K562 (cell line): ENCODE results near the gene CNOT6. TPM values are rescaled to one million over a fixed set of nuclear protein-coding genes. Genes with fewer than 3 reads are reported as not detected.

ENCODE experiments used
- CBX1 ChIP-seq: sonication (generic); IDR thresholded peaks from 2 replicates; pipeline ENCODE4 v1.6.1; 2016; ENCODE audit warnings: antibody characterized with exemption, low read depth, mild to moderate bottlenecking
- CHCHD3 ChIP-seq: fragments of 250-450 bp; sonication (Bioruptor Pico); IDR thresholded peaks from 2 replicates; pipeline ENCODE4 v2.1.2; 2022; ENCODE audit warnings: mild to moderate bottlenecking
- MTA1 ChIP-seq: fragments of 450-650 bp; IDR thresholded peaks from 2 replicates; pipeline ENCODE4 v1.6.1; 2017; ENCODE audit warnings: borderline replicate concordance
- SMC3 ChIP-seq: conservative IDR thresholded peaks from 2 replicates; pipeline ENCODE4 v1.6.1; 2011; ENCODE audit warnings: low read depth, low read length, improper control_type of control experiment; ENCODE audit not compliant: insufficient read depth
- ZFP36 ChIP-seq: fragments of 150-350 bp; IDR thresholded peaks from 2 replicates; pipeline ENCODE4 v1.6.1; 2018; ENCODE audit warnings: low read length, low read depth; ENCODE audit not compliant: partially characterized antibody
- polyA plus RNA-seq, 8 experiments: library from polyadenylated mRNA; depleted of rRNA in 4 of 8; stranded (reverse) in 5 of 8; unstranded in 3 of 8; fragments of >200 nt; fragmentation: Nextera tagmentation in 2 of 8; fragmentation: Illumina TruSeq in 1 of 8; extraction: Ambion mirVana in 2 of 8; extraction: Trizol in 1 of 8; gene quantifications; 2 replicates each; pipeline versions ENCODE4 v1.2.1 to v1.2.3, GENCODE V29; 2011 to 2014; ENCODE audit warnings: inconsistent platforms in 1 of 8, missing spikeins in 1 of 8
- total RNA-seq, 7 experiments: library from RNA; depleted of rRNA in 6 of 7; stranded (reverse); fragments of >200 nt in 6 of 7; fragmentation: Illumina TruSeq in 2 of 7; extraction: Trizol in 2 of 7; gene quantifications; 2 replicates each; pipeline versions ENCODE4 v1.2.1 to v1.2.3, GENCODE V29; 2011 to 2021; ENCODE audit warnings: low replicate concordance in 1 of 7
- TF ChIP-seq, protein P1 (sequence below), 2 experiments: fragments of 450-650 bp; formaldehyde crosslinking in 1 of 2; IDR thresholded peaks; 2 replicates each; pipeline versions ENCODE4 v1.4.0 to v1.6.1; 2014 to 2020; ENCODE audit warnings: mild to moderate bottlenecking in 2 of 2, borderline replicate concordance in 1 of 2, low read depth in 1 of 2
- TF ChIP-seq, protein P2 (sequence below): fragments of 200-600 bp; sonication (generic); IDR thresholded peaks from one replicate; pipeline ENCODE4 v1.6.1; 2012; ENCODE audit warnings: mild to moderate bottlenecking, low read depth, low read length, inconsistent platforms

Gene CNOT6
- total and polyA plus RNA-seq, 9 of the 15 experiments (the other 6 are each of a cell fraction or from before 2014, with no cell fraction given), result 4.9 to 32.4 (median 14.0) TPM

DNA sequence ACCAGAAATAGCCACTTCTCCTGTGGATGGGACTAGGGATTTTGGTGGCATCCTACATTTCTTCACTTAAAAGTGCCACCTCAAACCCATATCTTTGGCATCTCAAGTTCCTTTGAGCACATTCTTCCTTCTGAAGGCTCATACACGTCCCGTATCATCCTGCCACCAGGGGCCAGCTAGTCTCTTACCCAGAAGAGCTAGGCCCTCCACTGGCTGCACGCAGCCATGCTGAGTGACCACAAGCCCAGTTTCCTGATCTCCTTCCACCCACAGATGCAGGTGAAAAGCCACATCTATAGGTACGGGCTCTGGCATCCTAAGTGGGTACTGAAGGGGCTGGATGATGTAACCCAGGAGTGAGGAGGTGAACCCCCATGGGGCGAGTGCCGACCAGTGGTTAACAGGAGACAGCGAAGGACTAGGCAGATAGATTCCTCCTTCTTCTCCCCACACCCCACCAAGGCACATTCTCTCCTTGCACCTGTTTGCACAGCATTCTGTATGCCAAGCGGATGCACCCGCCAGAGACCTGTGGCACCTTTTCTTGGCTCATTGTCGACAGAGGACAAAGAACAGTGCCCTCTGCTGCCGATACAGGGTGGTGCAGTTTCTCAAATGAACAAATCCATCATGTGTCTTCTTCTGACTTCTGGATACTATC lies 111.5 kb downstream of the CNOT6 start (continued):
- no peak for TF ChIP-seq MTA1
- TF ChIP-seq, protein P1, sequence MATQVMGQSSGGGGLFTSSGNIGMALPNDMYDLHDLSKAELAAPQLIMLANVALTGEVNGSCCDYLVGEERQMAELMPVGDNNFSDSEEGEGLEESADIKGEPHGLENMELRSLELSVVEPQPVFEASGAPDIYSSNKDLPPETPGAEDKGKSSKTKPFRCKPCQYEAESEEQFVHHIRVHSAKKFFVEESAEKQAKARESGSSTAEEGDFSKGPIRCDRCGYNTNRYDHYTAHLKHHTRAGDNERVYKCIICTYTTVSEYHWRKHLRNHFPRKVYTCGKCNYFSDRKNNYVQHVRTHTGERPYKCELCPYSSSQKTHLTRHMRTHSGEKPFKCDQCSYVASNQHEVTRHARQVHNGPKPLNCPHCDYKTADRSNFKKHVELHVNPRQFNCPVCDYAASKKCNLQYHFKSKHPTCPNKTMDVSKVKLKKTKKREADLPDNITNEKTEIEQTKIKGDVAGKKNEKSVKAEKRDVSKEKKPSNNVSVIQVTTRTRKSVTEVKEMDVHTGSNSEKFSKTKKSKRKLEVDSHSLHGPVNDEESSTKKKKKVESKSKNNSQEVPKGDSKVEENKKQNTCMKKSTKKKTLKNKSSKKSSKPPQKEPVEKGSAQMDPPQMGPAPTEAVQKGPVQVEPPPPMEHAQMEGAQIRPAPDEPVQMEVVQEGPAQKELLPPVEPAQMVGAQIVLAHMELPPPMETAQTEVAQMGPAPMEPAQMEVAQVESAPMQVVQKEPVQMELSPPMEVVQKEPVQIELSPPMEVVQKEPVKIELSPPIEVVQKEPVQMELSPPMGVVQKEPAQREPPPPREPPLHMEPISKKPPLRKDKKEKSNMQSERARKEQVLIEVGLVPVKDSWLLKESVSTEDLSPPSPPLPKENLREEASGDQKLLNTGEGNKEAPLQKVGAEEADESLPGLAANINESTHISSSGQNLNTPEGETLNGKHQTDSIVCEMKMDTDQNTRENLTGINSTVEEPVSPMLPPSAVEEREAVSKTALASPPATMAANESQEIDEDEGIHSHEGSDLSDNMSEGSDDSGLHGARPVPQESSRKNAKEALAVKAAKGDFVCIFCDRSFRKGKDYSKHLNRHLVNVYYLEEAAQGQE (IDR thresholded peaks at IDR 0.05; ENCODE audit: borderline replicate concordance), result peak; percentile 67; the same call in 1 of the 2 replicates
- TF ChIP-seq, protein P1 (CRISPR knock-in tag; IDR thresholded peaks at IDR 0.05; ENCODE audit: low read depth), result no peak
- peak; percentile 59; the same call in 1 of the 2 replicates for TF ChIP-seq SMC3
- no peak for TF ChIP-seq CHCHD3
- TF ChIP-seq ZFP36, result no peak
- no peak for TF ChIP-seq CBX1
- TF ChIP-seq, protein P2, sequence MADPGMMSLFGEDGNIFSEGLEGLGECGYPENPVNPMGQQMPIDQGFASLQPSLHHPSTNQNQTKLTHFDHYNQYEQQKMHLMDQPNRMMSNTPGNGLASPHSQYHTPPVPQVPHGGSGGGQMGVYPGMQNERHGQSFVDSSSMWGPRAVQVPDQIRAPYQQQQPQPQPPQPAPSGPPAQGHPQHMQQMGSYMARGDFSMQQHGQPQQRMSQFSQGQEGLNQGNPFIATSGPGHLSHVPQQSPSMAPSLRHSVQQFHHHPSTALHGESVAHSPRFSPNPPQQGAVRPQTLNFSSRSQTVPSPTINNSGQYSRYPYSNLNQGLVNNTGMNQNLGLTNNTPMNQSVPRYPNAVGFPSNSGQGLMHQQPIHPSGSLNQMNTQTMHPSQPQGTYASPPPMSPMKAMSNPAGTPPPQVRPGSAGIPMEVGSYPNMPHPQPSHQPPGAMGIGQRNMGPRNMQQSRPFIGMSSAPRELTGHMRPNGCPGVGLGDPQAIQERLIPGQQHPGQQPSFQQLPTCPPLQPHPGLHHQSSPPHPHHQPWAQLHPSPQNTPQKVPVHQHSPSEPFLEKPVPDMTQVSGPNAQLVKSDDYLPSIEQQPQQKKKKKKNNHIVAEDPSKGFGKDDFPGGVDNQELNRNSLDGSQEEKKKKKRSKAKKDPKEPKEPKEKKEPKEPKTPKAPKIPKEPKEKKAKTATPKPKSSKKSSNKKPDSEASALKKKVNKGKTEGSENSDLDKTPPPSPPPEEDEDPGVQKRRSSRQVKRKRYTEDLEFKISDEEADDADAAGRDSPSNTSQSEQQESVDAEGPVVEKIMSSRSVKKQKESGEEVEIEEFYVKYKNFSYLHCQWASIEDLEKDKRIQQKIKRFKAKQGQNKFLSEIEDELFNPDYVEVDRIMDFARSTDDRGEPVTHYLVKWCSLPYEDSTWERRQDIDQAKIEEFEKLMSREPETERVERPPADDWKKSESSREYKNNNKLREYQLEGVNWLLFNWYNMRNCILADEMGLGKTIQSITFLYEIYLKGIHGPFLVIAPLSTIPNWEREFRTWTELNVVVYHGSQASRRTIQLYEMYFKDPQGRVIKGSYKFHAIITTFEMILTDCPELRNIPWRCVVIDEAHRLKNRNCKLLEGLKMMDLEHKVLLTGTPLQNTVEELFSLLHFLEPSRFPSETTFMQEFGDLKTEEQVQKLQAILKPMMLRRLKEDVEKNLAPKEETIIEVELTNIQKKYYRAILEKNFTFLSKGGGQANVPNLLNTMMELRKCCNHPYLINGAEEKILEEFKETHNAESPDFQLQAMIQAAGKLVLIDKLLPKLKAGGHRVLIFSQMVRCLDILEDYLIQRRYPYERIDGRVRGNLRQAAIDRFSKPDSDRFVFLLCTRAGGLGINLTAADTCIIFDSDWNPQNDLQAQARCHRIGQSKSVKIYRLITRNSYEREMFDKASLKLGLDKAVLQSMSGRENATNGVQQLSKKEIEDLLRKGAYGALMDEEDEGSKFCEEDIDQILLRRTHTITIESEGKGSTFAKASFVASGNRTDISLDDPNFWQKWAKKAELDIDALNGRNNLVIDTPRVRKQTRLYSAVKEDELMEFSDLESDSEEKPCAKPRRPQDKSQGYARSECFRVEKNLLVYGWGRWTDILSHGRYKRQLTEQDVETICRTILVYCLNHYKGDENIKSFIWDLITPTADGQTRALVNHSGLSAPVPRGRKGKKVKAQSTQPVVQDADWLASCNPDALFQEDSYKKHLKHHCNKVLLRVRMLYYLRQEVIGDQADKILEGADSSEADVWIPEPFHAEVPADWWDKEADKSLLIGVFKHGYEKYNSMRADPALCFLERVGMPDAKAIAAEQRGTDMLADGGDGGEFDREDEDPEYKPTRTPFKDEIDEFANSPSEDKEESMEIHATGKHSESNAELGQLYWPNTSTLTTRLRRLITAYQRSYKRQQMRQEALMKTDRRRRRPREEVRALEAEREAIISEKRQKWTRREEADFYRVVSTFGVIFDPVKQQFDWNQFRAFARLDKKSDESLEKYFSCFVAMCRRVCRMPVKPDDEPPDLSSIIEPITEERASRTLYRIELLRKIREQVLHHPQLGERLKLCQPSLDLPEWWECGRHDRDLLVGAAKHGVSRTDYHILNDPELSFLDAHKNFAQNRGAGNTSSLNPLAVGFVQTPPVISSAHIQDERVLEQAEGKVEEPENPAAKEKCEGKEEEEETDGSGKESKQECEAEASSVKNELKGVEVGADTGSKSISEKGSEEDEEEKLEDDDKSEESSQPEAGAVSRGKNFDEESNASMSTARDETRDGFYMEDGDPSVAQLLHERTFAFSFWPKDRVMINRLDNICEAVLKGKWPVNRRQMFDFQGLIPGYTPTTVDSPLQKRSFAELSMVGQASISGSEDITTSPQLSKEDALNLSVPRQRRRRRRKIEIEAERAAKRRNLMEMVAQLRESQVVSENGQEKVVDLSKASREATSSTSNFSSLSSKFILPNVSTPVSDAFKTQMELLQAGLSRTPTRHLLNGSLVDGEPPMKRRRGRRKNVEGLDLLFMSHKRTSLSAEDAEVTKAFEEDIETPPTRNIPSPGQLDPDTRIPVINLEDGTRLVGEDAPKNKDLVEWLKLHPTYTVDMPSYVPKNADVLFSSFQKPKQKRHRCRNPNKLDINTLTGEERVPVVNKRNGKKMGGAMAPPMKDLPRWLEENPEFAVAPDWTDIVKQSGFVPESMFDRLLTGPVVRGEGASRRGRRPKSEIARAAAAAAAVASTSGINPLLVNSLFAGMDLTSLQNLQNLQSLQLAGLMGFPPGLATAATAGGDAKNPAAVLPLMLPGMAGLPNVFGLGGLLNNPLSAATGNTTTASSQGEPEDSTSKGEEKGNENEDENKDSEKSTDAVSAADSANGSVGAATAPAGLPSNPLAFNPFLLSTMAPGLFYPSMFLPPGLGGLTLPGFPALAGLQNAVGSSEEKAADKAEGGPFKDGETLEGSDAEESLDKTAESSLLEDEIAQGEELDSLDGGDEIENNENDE, result no peak
